Skin epidermis (tissue), 12 donors: ENCODE results near the gene PLGRKT.
"Not testable (repeated sequence)": the region's sequence is repeated elsewhere in the genome, so short reads cannot be mapped to it uniquely, and the experiment has no call there.

Experiments
- H3K27ac ChIP-seq, 21 experiments: fragments of 200-600 bp; sonication (generic) in 11 of 21; one replicate each; pipeline ENCODE4 v1.5.0; 2020; ENCODE audit warnings: mild to moderate bottlenecking in 3 of 21, inconsistent platforms in 2 of 21, moderate library complexity in 2 of 21
- H3K4me3 ChIP-seq, 7 experiments: fragments of 200-600 bp; sonication (generic) in 2 of 7; one replicate each; pipeline ENCODE4 v1.5.0; 2020; ENCODE audit warnings: inconsistent platforms in 2 of 7, mild to moderate bottlenecking in 2 of 7, moderate library complexity in 1 of 7

PLGRKT gene

DNA sequence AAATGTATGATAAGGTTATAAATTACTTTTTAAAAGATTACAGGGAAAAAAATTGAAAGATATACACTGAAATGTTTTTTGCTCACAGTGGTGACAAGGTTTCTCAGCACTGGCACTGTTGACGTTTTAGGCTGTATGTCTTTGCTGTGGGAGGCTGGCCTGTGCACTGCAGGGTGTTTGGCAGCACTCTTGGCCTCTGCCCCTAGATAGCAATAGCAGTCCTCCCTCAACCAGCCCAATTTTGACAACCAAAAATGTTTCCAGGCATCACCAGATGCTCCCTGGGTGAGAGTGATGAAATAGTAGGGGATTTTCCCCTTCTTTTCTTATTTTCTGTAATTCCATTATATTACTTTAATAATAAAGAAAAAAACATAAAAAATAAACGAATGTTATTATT, 15.9 kb upstream of the PLGRKT start:
- H3K4me3 ChIP-seq: no peak overlapping the region

DNA sequence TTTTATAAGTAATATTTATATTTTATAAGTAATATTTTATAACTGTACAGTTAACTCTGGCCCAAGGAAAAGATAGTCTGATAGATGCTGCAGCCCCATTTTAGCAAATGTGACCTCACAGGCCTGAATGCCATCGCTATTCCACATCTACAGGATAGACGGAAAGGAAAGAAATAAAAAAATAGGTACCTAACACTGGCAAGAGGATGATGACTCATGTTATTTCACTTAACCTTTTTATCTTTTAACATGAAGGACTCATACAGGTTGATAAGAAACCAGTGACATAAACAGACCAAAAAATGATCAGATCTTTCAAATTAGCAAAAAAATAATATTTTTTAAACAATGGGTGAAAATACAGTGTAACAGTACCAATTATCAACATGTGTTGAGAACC, 15.3 kb upstream of the PLGRKT start:
- H3K4me3 ChIP-seq: no peak overlapping the region
- no peak overlapping the region for H3K27ac ChIP-seq

More for the DNA sequence above, 15.9 kb upstream of the PLGRKT start:
- no peak overlapping the region for H3K27ac ChIP-seq

DNA sequence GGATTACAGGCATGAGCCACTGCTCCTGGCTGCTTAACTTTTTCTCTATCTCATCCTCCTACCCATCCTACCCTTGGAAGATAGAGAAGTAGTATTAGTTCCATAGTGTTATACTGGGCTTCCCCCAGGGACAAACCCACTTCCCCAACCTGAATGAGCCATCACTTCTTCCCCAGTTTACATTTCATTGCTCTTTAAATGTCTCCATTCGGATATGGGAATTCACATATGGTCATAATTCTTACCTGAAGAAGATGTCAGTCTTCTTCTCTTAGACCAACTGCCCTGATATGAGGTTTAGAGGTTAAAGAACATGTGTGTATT, 14.5 kb upstream of the PLGRKT start:
- Histone ChIP-seq H3K27ac (peak overlapping the region in 8 of 21 experiments; percentile 28 to 93 (median 85)), H3K4me3 (no peak overlapping the region)

DNA sequence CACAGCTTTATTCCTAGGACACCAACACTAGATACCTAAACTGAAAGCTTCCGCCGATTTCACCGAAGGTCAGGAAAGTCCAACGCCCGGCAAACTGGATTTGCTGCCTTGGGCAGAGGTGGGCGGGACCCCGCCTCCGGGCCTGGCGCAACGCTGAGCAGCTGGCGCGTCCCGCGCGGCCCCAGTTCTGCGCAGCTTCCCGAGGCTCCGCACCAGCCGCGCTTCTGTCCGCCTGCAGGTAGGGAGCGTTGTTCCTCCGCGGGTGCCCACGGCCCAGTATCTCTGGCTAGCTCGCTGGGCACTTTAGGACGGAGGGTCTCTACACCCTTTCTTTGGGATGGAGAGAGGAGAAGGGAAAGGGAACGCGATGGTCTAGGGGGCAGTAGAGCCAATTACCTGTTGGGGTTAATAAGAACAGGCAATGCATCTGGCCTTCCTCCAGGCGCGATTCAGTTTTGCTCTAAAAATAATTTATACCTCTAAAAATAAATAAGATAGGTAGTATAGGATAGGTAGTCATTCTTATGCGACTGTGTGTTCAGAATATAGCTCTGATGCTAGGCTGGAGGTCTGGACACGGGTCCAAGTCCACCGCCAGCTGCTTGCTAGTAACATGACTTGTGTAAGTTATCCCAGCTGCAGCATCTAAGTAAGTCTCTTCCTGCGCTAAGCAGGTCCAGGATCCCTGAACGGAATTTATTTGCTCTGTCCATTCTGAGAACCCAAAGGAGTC, 12.8 kb upstream of the PLGRKT start, which contains the start of gene CD274:
TSS of gene CD274 (plus strand) at position 184 of the 733 bp plus-strand sequence. CDS start 5,572 bp downstream, outside the sequence.
- peak within 1 kb of the TSS; percentile 38 to 61 (median 48) for H3K4me3 ChIP-seq
- peak within 1 kb of the TSS; percentile 2 to 93 (median 83) for H3K27ac ChIP-seq

DNA sequence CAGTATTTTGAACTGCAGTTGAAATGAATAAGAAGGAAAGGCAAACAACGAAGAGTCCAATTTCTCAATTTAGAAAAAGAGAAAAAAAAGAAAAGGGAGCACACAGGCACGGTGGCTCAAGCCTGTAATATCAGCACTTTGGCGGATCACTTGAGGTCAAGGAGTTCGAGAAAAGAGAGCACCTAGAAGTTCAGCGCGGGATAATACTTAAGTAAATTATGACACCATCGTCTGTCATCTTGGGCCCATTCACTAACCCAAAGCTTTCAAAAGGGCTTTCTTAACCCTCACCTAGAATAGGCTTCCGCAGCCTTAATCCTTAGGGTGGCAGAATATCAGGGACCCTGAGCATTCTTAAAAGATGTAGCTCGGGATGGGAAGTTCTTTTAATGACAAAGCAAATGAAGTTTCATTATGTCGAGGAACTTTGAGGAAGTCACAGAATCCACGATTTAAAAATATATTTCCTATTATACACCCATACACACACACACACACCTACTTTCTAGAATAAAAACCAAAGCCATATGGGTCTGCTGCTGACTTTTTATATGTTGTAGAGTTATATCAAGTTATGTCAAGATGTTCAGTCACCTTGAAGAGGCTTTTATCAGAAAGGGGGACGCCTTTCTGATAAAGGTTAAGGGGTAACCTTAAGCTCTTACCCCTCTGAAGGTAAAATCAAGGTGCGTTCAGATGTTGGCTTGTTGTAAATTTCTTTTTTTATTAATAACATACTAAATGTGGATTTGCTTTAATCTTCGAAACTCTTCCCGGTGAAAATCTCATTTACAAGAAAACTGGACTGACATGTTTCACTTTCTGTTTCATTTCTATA, 12.0 kb upstream of the PLGRKT start:
- H3K4me3 ChIP-seq: peak overlapping the region; percentile 38 to 61 (median 48)
- H3K27ac ChIP-seq: peak overlapping the region; percentile 2 to 93 (median 83)

DNA sequence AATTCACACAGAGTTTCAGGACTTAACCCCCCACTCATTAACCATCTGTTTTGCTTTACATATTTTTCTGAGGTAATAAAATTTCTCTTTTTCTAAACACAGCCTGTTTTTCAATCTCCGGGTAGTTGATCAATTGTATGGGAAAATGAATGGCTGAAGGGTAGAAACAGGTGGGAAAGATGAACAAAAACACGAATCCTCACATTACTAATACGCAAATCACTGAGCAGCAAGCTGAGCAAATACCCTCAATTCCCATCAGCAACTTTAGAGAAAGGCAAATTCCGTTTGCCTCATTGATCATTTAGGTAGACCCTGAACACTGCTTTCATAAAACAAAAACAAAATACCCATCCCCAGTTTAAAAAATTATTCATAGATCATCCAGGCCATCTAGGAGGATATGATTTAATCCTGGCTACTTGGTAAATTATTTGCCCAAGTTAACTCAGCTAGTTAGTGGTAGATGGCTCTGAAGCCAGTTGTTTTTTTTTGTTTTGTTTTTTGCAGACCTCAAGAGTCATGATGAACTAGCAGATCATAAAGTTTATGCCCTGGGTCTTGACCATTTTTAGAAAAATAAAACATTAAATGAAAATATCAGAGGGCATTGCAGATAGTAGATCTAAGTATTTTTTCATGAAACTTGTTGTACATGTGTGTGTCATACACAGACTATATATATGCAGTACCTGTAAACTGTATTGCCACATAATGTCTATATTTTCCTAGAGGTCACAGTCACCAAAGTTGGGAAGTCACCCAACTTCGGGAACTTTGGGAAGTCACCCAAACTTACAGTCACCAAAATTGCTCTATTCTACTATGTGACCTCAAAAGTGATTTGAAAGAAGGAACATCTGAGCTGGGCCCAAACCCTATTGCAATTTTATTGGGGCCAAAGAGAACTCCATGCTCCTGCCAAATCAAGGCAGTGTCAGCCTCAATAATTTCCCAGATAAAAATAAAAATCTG, 11.0 kb upstream of the PLGRKT start:
- Histone ChIP-seq H3K4me3 (no peak overlapping the region), H3K27ac (peak overlapping the region in 11 of 21 experiments; percentile 73 to 93 (median 83))

DNA sequence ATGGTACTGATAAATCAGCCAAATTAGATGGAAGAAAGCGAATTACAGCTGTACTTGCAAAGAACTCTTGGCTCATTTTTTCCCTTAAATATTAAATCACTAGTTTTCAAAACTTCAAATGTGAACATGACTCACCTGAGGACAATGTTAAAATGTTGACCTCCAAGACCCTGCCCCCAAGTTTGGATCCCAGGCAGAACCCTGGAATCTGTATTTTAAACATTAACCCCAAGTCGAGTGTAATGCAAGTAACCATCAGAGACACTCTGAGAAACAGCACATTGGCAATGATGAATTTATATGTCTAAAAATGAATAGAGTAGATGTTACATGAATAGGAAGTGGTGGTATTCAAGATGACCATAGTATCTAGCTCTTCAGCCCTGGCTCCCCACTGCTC, 10.3 kb upstream of the PLGRKT start:
- Histone ChIP-seq H3K4me3 (no peak overlapping the region), H3K27ac (no peak overlapping the region)

DNA sequence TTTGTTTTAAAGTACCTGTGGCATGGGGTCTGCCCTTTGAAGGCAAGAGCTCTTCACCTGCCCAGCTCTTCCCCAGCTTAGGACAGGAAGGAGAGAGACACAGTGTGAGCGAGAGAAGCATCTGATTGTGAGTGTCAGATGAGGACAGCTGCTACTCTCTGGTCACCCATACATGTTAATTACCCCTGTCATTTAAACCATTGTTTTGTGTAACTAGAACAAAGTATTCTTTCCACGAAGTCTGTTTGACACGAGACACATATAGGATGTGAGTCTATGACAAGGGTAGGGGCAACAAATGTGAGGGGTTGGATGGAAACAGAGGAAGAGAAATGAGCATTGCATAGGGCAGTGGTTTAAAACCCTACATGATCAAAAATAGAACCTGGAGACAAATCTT, 9.6 kb upstream of the PLGRKT start:
- H3K4me3 ChIP-seq: no peak overlapping the region
- no peak overlapping the region for H3K27ac ChIP-seq

DNA sequence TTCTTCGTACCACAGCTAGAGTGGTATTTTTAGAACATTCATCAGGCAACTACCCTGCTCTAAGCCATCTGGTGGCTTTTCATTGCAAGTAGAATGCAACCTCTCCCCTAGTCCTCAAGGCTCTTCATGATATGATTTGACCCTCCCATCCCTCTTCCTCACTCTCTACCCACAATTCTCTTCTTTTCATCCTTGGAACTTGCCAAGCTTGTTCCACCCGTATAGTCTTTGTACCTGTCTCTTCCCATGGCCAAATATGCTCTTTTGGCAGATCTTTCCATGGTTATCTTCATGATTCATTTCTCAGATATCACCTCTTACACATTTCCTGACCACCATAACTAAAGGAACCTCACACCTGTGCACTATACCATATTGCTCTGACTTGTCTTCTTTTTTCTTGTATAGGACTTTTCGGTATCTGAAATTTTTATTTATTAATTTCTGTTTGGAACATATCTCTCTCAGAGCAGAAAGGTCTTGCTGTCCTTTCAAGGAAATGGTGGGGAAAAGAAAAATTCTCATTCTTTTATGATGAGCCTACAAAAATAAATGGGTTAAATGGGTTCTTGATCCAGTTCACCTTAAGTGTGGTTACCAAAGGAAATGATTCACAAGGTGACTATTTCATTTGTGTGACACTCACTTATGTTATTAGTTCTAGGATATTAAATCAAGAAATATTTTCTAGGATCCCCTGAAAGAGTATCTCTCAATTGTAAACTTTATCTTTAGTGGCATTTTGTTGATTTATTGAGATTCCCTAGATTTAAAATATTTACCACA, 8.9 kb upstream of the PLGRKT start:
- Histone ChIP-seq H3K4me3 (no peak overlapping the region), H3K27ac (no peak overlapping the region)

DNA sequence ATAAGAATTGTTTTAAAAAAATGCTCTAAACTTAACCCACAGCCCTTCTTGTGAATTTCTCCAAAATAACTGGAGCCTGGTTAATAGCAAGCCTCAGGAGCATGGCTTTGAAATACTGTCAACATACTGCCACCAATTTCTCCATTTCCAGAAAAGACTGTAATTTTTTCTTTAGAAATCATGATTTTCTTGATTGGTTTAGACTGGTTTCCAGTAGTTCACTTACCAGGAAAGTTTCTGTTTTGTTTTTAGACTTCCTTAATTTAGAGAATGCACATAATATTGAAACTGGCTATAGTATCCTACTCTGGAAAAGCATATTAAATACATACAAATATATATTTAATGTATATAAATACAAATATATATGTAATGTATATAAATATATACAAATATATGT, 8.2 kb upstream of the PLGRKT start:
- H3K27ac ChIP-seq: peak overlapping the region in 1 of 21 experiments; percentile 39
- no peak overlapping the region for H3K4me3 ChIP-seq

DNA sequence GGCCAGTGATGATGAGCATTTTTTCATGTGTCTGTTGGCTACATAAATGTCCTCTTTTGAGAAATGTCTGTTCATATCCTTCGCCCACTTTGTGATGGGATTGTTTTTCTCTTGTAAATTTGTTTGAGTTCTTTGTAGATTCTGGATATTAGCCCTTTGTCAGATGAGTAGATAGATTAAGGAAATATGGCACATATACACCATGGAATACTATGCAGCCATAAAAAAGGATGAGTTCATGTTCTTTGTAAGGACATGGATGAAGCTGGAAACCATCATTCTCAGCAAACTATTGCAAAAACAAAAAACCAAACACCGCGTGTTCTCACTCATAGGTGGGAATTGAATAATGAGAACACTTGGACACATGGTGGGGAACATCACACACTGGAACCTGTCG, 7.4 kb upstream of the PLGRKT start:
- H3K27ac ChIP-seq, H3K4me3 ChIP-seq: not testable (repeated sequence)

DNA sequence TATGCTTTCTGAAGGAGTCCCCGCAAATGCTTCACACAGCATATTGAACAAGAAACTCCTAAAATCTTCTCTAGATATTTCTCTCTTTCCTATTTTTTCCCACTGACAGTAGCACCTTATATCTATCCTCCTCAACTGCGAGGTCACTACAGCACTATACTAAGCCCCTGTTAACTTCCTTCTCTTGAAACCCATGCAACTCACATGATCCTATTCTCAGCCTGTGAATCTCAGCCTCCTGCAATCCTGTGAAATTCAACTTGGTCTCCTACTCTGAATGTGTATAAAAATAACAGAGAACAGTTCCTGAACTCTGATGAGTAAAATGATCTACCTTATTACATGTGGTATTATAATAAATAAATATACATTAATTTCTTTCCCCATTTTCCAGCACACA, 6.1 kb upstream of the PLGRKT start:
- Histone ChIP-seq H3K27ac (no peak overlapping the region), H3K4me3 (no peak overlapping the region)

DNA sequence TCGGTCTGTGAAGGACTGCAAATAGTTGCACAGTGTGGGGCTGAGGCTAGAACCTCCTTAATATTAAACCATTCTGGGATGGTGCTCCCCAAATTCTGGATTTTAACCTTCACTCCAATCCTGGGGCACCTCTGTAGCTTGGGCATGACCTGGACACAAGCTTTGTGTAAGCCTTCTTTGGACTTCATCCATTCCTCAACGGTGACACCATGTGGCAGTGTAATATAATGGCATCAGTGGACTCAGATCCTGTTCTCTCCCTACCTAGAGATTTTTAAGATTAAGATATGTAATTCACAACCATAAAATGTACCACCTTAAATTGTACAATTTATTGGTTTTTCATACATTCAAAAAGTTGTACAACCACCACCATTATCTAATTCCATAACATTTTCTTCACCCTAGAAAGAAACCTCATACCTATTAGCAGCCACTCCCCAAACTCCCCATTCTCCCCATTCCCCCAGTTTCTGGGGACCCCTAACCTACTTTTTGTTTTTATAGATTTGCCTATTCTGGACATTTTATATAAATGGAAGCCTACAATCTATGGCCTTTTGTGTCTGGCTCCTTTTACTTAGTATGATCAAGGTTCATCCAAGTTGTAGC, 4.8 kb upstream of the PLGRKT start:
- Histone ChIP-seq H3K4me3 (no peak overlapping the region), H3K27ac (no peak overlapping the region)

DNA sequence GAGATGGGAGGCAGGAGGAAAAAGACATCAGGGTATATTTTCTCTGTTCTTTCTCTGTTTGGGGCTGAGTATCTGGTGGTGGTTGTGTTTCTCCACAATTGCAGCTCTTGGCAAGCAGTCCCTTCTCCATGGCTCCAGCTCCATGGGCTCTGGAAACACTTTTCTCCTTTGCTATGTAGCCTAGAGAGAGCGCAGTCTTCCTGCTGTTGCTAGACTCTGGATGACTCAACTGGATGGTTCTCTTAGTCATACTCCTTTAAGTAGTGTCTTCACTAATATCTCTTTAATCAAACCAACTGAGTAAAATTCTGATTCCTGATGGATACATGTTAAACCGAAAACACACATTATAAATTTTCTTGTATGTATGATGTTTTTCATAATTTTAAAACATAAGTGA, 3.3 kb upstream of the PLGRKT start:
- H3K4me3 ChIP-seq: no peak overlapping the region
- no peak overlapping the region for H3K27ac ChIP-seq

DNA sequence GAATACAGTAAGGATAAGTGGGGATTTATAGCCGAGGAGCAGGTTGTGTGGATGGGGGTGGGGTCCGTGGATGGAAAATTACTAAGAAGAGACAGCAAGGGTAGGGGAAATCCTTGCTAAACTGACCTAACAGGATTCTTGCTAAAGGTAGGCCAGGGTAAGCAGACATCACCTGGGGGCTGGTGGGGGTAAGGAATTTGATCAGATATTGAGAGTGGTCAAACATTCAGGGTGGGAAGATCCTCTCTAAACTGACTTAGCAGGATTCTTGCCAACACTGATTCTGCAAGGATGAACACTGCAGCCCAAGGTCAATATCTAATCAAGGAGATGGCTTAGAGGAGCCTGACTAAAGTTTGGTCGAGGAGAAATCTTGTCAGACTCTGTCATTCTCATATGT, 2.7 kb upstream of the PLGRKT start:
- no peak overlapping the region for H3K4me3 ChIP-seq
- H3K27ac ChIP-seq: no peak overlapping the region

DNA sequence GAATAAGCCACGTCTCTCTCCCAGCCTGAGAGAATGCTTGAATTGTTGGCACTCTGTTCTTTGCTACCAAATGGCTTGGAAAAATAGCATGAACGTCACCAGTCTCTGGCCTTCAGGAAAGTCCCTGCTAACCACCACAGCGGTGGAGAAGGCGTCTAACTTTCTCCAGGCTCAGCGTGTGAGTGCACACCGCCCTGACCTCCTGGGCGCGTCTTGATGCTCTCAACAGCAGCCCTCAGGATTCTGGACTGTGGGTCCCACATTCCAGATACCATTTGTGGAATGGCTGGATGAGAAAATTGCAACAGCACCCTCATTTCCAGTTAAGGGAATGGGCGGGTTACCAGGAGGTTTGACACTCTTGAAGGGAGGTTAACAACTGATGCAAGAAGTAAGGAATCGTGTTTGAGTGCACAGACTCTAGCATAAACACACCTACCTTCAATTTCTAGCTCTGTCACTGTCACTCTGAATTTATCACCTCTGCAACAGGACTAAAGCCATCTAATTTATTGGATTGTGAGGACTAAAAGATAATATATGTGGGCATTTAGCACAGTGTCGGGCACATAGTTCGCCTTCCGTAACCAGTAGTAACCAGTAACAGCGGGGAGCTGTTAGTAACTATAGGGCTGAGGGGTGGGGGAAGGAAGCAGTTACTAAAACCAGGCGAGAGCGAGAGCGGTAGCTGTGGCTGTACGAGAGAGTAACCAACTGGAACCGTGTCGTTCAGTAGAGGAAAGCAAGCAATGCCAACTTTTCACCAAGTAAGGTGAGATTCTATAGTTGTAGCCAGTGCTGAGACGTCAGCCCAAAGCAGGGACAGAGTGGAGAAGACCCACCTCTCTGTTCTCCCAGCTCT, 807 bp upstream of the PLGRKT start:
- Histone ChIP-seq H3K4me3 (peak overlapping the region; percentile 46 to 74 (median 54)), H3K27ac (peak overlapping the region; percentile 59 to 100 (median 96))

DNA sequence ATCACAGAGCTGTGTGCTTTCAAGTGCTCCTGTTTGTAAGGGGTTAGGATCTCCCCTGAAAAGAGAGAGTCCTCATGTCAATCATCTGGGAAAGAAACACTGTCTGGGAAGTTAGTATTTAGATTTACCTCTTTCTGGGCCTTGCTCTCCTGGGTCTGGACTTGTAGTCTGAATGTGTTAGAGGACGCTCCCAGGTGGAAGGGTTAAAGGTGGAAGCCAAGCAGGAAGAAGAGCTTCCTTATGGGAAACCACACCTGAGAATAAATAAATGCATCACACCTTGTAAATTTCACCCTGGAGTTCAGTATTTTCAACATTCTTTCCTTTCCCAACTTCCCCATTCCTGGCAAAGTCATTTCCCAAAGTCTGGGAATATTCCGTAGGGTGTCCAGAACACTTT, 1.3 kb downstream of the PLGRKT start:
- H3K27ac ChIP-seq: peak overlapping the region in 11 of 21 experiments; percentile 94 to 100 (median 98)
- peak overlapping the region in 2 of 7 experiments; percentile 46 to 63 for H3K4me3 ChIP-seq

DNA sequence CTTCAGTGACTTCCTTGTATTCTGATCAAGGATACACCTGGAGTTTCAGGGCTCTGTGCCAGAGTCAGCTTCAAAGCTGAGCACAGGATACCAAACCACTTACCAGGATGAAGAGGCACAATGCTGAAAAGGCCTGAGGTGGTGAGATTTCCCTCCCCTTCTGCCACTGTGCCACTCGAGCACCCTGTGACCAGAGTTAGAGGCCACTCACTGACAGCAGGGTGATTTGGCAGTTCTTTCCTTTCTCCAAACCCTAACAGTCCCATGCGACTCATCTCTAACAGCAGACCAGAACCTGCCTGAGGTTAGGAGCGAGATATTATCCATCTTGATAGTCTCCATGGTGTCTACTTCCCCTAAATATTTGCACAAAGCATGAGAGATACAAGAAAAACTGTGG, 1.8 kb downstream of the PLGRKT start:
- Histone ChIP-seq H3K4me3 (no peak overlapping the region), H3K27ac (peak overlapping the region in 7 of 21 experiments; percentile 5 to 100 (median 98))
